ENCODE measurements around the gene ADISSP.

DNA sequence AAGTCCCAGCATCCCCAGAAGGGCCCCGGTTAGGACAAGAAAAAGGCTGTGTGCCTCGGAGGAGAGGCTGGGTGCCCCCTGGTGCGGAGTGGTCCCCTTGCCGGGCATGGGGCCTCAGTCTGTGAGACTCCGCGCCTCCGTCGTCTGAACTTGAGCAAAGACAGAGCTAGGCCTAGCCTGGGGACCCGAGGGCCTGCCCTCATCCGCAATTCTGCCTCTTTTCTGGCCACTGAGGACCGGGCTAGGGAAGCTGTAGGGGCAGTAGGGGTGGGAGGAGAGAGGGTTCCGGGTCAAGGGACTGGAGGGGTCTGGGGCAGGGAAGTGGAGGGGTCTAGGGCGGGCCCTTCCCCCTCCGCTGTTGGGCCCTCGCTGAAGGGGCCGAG, 35.6 kb downstream of the ADISSP start:
- TF ChIP-seq POLR2A (IDR thresholded peaks at IDR 0.05), result no peak
- TF ChIP-seq, protein P1, sequence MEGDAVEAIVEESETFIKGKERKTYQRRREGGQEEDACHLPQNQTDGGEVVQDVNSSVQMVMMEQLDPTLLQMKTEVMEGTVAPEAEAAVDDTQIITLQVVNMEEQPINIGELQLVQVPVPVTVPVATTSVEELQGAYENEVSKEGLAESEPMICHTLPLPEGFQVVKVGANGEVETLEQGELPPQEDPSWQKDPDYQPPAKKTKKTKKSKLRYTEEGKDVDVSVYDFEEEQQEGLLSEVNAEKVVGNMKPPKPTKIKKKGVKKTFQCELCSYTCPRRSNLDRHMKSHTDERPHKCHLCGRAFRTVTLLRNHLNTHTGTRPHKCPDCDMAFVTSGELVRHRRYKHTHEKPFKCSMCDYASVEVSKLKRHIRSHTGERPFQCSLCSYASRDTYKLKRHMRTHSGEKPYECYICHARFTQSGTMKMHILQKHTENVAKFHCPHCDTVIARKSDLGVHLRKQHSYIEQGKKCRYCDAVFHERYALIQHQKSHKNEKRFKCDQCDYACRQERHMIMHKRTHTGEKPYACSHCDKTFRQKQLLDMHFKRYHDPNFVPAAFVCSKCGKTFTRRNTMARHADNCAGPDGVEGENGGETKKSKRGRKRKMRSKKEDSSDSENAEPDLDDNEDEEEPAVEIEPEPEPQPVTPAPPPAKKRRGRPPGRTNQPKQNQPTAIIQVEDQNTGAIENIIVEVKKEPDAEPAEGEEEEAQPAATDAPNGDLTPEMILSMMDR (IDR thresholded peaks at IDR 0.05 in 4 of 5, conservative IDR thresholded peaks at IDR 0.05 in 1 of 5), result no peak
